GM12892 (cell line): ENCODE measurements around the gene IVL.

Source experiments
- POLR2A ChIP-seq: IDR thresholded peaks from 2 replicates; pipeline ENCODE4 v1.6.1; 2011; ENCODE audit warnings: low read depth, low read length, control low read depth
- POLR2AphosphoS5 ChIP-seq: IDR thresholded peaks from 2 replicates; pipeline ENCODE4 v1.6.1; 2011; ENCODE audit warnings: low read depth, low read length, control low read depth
- TAF1 ChIP-seq: IDR thresholded peaks from 2 replicates; pipeline ENCODE4 v1.6.1; 2011; ENCODE audit warnings: low read depth, mild to moderate bottlenecking, control low read depth, low read length, borderline replicate concordance

GRCh38 chr1:152924191-152924590 is 15.8 kb downstream of the IVL start:
- TF ChIP-seq POLR2AphosphoS5 (no peak), TAF1 (no peak), POLR2A (no peak)
